GM19023 (cell line): ENCODE measurements around the gene ADCY2.

Experiments used
- ATAC-seq: cut with Tn5 transposase; IDR thresholded peaks from one replicate; pipeline ENCODE4 v1.9.1; 2021; ENCODE audit warnings: mild to moderate bottlenecking, moderate library complexity; ENCODE audit not compliant: unreplicated experiment

ADCY2 gene

GRCh38 chr5:7395947-7396712 lies at the start of gene ADCY2:
Gene ADCY2, plus strand, starts transcription at chr5:7396138. Its CDS starts 159 bp downstream, at chr5:7396297.
- ATAC-seq = no peak

- no peak for ATAC-seq
Measured at GRCh38 chr5:7347377-7347776, 48.6 kb upstream of the ADCY2 start.

GRCh38 chr5:7348168-7348854 lies 47.6 kb upstream of the ADCY2 start:
- no peak for ATAC-seq

GRCh38 chr5:7361593-7361992 lies 34.3 kb upstream of the ADCY2 start:
- no peak for ATAC-seq

GRCh38 chr5:7363067-7363677 lies 32.8 kb upstream of the ADCY2 start:
- ATAC-seq = no peak

GRCh38 chr5:7364226-7364875 lies 31.6 kb upstream of the ADCY2 start:
- ATAC-seq = no peak

- ATAC-seq = no peak
Measured at GRCh38 chr5:7367780-7368179, 28.2 kb upstream of the ADCY2 start.

- no peak for ATAC-seq
Measured at GRCh38 chr5:7372399-7372798, 23.5 kb upstream of the ADCY2 start.

GRCh38 chr5:7374186-7374585 lies 21.8 kb upstream of the ADCY2 start:
- ATAC-seq = no peak

- ATAC-seq = no peak
Measured at GRCh38 chr5:7375457-7375856, 20.5 kb upstream of the ADCY2 start.

GRCh38 chr5:7376871-7377270 lies 19.1 kb upstream of the ADCY2 start:
- no peak for ATAC-seq

- ATAC-seq = no peak
Measured at GRCh38 chr5:7377761-7378160, 18.2 kb upstream of the ADCY2 start.

GRCh38 chr5:7382588-7382987 lies 13.3 kb upstream of the ADCY2 start:
- no peak for ATAC-seq

GRCh38 chr5:7385681-7386080 lies 10.3 kb upstream of the ADCY2 start:
- no peak for ATAC-seq

- no peak for ATAC-seq
Measured at GRCh38 chr5:7388553-7388952, 7.4 kb upstream of the ADCY2 start.

- no peak for ATAC-seq
Measured at GRCh38 chr5:7391215-7391614, 4.7 kb upstream of the ADCY2 start.

- ATAC-seq = no peak
Measured at GRCh38 chr5:7391814-7392692, 3.9 kb upstream of the ADCY2 start.

- no peak for ATAC-seq
Measured at GRCh38 chr5:7392693-7393024, 3.3 kb upstream of the ADCY2 start.

- no peak for ATAC-seq
Measured at GRCh38 chr5:7393921-7394799, 1.8 kb upstream of the ADCY2 start.
